ENCODE data around the gene ARHGAP26.

The ARHGAP26 gene

DNA sequence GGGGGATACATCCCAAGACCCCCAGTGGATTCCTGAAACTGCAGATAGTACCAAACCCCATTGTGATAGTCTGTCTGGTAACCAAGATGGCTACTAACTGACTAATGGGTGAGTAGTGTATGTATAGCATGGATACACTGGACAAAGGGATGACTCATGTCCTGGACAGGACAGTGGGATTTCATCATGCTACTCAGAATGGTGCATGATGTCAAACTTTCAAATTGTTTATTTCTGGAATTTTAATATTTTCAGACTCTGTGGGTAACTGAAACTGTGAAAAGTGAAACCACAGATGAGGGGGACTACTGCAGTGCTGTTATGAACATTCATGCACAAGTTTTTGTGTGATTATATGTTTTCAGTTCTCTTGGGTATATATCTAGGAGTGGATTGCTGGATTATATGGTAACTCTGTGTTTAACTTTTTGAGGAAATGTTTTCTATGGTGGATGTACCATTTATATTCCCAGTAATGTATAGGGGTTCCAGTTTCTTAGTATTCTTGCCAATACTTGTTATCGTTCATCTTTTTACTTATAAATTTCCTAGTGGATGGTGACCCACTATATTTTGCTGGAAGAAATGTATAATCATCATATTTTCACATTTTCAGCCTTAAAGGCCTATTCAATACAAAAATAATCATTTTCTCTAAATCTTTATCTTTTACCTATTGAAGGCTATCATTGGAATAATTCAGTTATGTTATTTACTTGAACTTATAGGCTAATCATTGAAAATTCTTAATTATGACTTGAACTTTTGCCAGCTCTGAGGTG, 492.4 kb downstream of the ARHGAP26 start:
- Histone ChIP-seq H3K4me1 (ENCODE audit: insufficient read depth, low read length) (no peaks in the 10 kb centered on the region), H3K36me3 (ENCODE audit: insufficient read depth, low read length) (no peaks in the 10 kb centered on the region), H3K9me3 (ENCODE audit: control insufficient read depth, insufficient read depth, low read length) (no peaks in the 10 kb centered on the region; the same call in 1 of the 2 replicates), H3K9ac (ENCODE audit: low read depth, low read length) (no peak overlapping the region)

DNA sequence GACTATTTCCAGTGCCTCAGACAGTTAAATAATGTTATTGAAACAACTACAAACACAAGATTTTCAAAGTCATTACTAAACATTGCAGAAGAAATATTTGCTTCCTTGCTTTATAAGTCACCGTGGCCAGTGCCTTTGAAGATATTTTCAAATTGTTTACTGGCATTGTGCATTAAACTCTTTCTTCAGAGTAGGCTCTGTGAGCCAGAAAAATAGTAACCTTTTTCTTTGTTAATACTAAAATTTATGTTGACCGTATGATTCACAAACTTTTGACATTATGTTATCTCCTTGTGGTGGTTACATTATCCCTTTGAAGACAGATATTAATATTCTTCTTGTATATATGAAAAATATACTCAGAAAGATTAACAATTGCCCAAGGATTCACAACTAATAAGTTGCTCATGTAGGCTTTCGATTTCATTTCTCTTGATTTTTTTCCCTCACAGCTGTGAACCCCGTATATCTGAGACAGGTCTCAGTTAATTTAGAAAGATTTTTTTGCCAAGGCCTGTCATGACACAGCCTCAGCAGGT, 493.2 kb downstream of the ARHGAP26 start:
- H3K9me3 ChIP-seq (ENCODE audit: control insufficient read depth, insufficient read depth, low read length) = no peaks in the 10 kb centered on the region; the same call in 1 of the 2 replicates
- H3K9ac ChIP-seq (ENCODE audit: low read depth, low read length) = no peak overlapping the region
- H3K4me1 ChIP-seq (ENCODE audit: insufficient read depth, low read length) = no peaks in the 10 kb centered on the region
- no peaks in the 10 kb centered on the region for H3K36me3 ChIP-seq (ENCODE audit: insufficient read depth, low read length)

- Histone ChIP-seq H3K9ac (ENCODE audit: low read depth, low read length) (no peak overlapping the region), H3K4me1 (ENCODE audit: insufficient read depth, low read length) (no peaks in the 10 kb centered on the region), H3K9me3 (ENCODE audit: control insufficient read depth, insufficient read depth, low read length) (peaks cover 5% of the 10 kb centered on the region; the same call in 1 of the 2 replicates), H3K36me3 (ENCODE audit: insufficient read depth, low read length) (no peaks in the 10 kb centered on the region)
Observed at GRCh38 chr5:143265995-143266394, 495.8 kb downstream of the ARHGAP26 start.

GRCh38 chr5:143267186-143267585, 497.0 kb downstream of the ARHGAP26 start:
- no peaks in the 10 kb centered on the region for H3K4me1 ChIP-seq (ENCODE audit: insufficient read depth, low read length)
- peaks cover 5% of the 10 kb centered on the region; the same call in 1 of the 2 replicates for H3K9me3 ChIP-seq (ENCODE audit: control insufficient read depth, insufficient read depth, low read length)
- no peaks in the 10 kb centered on the region for H3K36me3 ChIP-seq (ENCODE audit: insufficient read depth, low read length)
- no peak overlapping the region for H3K9ac ChIP-seq (ENCODE audit: low read depth, low read length)

DNA sequence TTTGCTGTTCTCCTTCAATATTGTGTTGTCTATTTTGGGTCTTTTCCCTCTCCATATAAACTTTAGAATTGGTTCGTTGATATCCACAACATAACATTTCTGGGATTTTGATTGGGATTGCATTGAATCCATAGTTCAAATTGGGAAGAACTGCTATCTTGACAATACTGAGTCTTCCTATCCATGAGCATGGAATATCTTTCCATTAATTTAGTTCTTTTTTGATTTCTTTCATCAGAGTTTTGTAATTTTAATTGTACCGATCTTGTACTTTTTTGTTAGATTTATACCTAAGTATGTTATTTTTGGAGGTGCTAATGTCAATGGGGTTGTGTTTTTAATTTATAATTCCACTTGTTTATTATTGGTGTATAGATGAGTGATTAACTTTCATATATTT, 498.2 kb downstream of the ARHGAP26 start:
- H3K4me1 ChIP-seq (ENCODE audit: insufficient read depth, low read length) = no peaks in the 10 kb centered on the region
- H3K9me3 ChIP-seq (ENCODE audit: control insufficient read depth, insufficient read depth, low read length) = peaks cover 5% of the 10 kb centered on the region; the same call in 1 of the 2 replicates
- H3K9ac ChIP-seq (ENCODE audit: low read depth, low read length) = no peak overlapping the region
- no peaks in the 10 kb centered on the region for H3K36me3 ChIP-seq (ENCODE audit: insufficient read depth, low read length)

DNA sequence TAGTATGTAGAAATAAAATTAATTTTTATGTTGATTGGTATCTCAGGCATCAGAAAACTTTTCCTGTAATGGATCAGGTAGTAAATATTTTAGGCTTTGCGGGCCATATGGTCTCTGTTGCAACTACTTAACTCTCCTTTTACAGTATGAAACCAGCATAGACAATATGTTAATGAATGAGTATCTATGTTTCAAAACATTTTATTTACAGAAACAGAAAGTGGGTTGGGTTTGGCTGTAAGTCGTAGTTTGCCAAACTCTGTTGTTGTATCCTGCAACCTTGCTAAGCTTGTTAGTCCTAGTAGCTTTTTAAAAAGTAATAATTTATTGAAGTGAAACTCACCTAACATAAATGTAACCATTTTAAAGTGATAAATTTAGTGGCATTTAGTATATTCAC, 501.3 kb downstream of the ARHGAP26 start:
- Histone ChIP-seq H3K9ac (ENCODE audit: low read depth, low read length) (no peak overlapping the region), H3K36me3 (ENCODE audit: insufficient read depth, low read length) (no peaks in the 10 kb centered on the region), H3K9me3 (ENCODE audit: control insufficient read depth, insufficient read depth, low read length) (peaks cover 5% of the 10 kb centered on the region; the same call in 1 of the 2 replicates), H3K4me1 (ENCODE audit: insufficient read depth, low read length) (no peaks in the 10 kb centered on the region)

GRCh38 chr5:143274952-143275351, 504.8 kb downstream of the ARHGAP26 start:
- H3K9me3 ChIP-seq (ENCODE audit: control insufficient read depth, insufficient read depth, low read length) = no peaks in the 10 kb centered on the region
- peaks cover 11% of the 10 kb centered on the region; the same call in 1 of the 2 replicates for H3K4me1 ChIP-seq (ENCODE audit: insufficient read depth, low read length)

GRCh38 chr5:143275512-143276363, 505.6 kb downstream of the ARHGAP26 start:
- Histone ChIP-seq H3K9ac (ENCODE audit: low read depth, low read length) (no peak overlapping the region), H3K4me1 (ENCODE audit: insufficient read depth, low read length) (peaks cover 14% of the 10 kb centered on the region; the same call in 1 of the 2 replicates), H3K9me3 (ENCODE audit: control insufficient read depth, insufficient read depth, low read length) (no peaks in the 10 kb centered on the region), H3K36me3 (ENCODE audit: insufficient read depth, low read length) (no peaks in the 10 kb centered on the region)

More at GRCh38 chr5:143274952-143275351, 504.8 kb downstream of the ARHGAP26 start:
- Histone ChIP-seq H3K36me3 (ENCODE audit: insufficient read depth, low read length) (no peaks in the 10 kb centered on the region), H3K9ac (ENCODE audit: low read depth, low read length) (no peak overlapping the region)

DNA sequence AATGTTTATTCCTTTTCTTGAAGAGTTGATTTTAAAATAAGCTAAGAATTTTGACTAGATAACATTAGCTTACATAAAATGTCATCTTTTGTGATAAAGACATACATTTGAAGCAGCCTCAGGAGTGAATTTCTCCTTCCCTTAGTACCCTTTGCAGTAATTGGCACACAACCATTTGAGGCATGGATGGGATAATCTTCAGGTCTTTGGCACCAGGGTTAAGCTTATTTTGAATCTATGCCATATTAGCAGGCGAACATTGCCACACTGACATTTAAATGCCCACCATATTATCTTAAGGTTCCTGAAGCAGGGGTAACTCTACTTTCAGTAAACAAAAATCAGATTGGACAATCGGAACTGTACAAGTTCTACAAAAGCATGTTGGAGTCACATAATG, 507.4 kb downstream of the ARHGAP26 start:
- Histone ChIP-seq H3K4me1 (ENCODE audit: insufficient read depth, low read length) (peaks cover 14% of the 10 kb centered on the region; the same call in 1 of the 2 replicates), H3K9ac (ENCODE audit: low read depth, low read length) (no peak overlapping the region), H3K9me3 (ENCODE audit: control insufficient read depth, insufficient read depth, low read length) (no peaks in the 10 kb centered on the region), H3K36me3 (ENCODE audit: insufficient read depth, low read length) (no peaks in the 10 kb centered on the region)
